Calu3 (cell line): ENCODE measurements around the gene MAEA. TPM values are rescaled to one million over a fixed set of nuclear protein-coding genes. Genes with fewer than 3 reads are reported as not detected.

Source experiments
- BruUV-seq: library from RNA; stranded (reverse); fragments of 400-500 nt; replicated peaks from 2 replicates; lab custom pipeline; 2021; lab: Mats Ljungman, UMichigan
- CTCF ChIA-PET: fragments of 300-600 bp; sonication (Branson Sonifier 250); formaldehyde crosslinking; loops from one replicate; lab custom pipeline; 2022; ENCODE audit warnings: antibody characterized with exemption; lab: Charles Lee
- DNase-seq: peaks from one replicate; pipeline ENCODE4 v3.0.0; 2022
- H3K27ac Mint-ChIP-seq: one replicate; pipeline ENCODE4 v1.8.0; 2022; ENCODE audit warnings: mixed read lengths; ENCODE audit not compliant: unreplicated experiment
- H3K27me3 Mint-ChIP-seq: one replicate; pipeline ENCODE4 v1.8.0; 2022; ENCODE audit warnings: mixed read lengths; ENCODE audit not compliant: unreplicated experiment
- H3K36me3 Mint-ChIP-seq: one replicate; pipeline ENCODE4 v1.8.0; 2022; ENCODE audit warnings: mild to moderate bottlenecking, moderate library complexity, mixed read lengths; ENCODE audit not compliant: insufficient read depth, unreplicated experiment
- H3K4me1 Mint-ChIP-seq: one replicate; pipeline ENCODE4 v1.8.0; 2022; ENCODE audit warnings: mild to moderate bottlenecking, low read depth, mixed read lengths; ENCODE audit not compliant: unreplicated experiment
- H3K4me3 Mint-ChIP-seq: one replicate; pipeline ENCODE4 v1.8.0; 2022; ENCODE audit warnings: mild to moderate bottlenecking, low read depth, moderate library complexity, mixed read lengths; ENCODE audit not compliant: unreplicated experiment
- H3K9me3 Mint-ChIP-seq: one replicate; pipeline ENCODE4 v1.8.0; 2022; ENCODE audit warnings: low read depth, mixed read lengths; ENCODE audit not compliant: unreplicated experiment
- CTCF ChIP-seq: fragments of 200-600 bp; IDR thresholded peaks from one replicate; pipeline ENCODE4 v1.8.0; 2022; ENCODE audit warnings: antibody characterized with exemption; ENCODE audit not compliant: unreplicated experiment
- intact Hi-C: fragments of 100-400 bp; cut with micrococcal nuclease; formaldehyde crosslinking; loops from one replicate; pipeline ENCODE4 v1.10.0; 2022; ENCODE audit not compliant: unreplicated experiment
- total RNA-seq: library from RNA; stranded (reverse); gene quantifications from 2 replicates; pipeline ENCODE4 v1.2.3, GENCODE V29; 2022

The MAEA gene
- total RNA-seq, 1 experiment from 2014 or later = 59.0 TPM

- BruUV-seq = no TSS peak
- no peak overlapping the region for H3K27ac Mint-ChIP-seq
- TF ChIP-seq CTCF = no peak
These were observed 8.8 kb downstream of the MAEA start for GRCh38 chr4:1298461-1298860.

DNA sequence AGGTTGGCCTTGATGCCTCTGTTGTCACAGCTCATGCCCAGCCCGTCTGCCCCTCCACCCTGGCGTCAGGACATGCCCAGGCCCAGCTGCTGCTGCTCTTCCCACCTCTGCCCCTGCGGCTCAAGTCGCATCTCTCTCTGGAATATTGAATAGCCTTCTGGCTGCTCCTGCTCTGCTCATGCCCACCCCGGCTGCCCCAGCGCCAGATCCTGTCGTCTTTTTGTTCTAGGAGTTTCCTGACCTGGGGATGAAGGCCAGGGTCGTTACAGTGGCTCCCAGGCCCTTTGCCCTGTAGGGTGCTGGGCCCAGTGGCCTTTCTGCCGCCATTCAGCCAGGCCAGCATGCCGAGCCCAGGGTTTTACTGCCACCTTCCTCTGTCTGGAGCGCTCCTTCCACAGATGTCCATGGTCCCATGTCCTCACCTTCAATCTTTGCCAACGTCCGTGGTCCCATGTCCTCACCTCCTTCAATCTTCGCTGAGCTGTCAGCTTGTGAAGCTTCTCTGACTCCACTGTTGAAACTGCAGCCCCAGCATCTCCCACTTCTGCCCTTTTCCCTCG lies 9.7 kb downstream of the MAEA start:
- CTCF ChIA-PET = no interaction called here
- Mint-ChIP-seq H3K27ac (no peak overlapping the region), H3K9me3 (no peaks in the 10 kb centered on the region), H3K27me3 (no peaks in the 10 kb centered on the region), H3K4me1 (no peaks in the 10 kb centered on the region), H3K36me3 (peaks cover 15% of the 10 kb centered on the region), H3K4me3 (no peak overlapping the region)
- no peak for TF ChIP-seq CTCF
- intact Hi-C loops = no loop called here
- DNase-seq = no peak
- BruUV-seq = no TSS peak

More at GRCh38 chr4:1298461-1298860, 8.8 kb downstream of the MAEA start:
- no peaks in the 10 kb centered on the region for H3K27me3 Mint-ChIP-seq
- CTCF ChIA-PET = no interaction called here
- H3K4me1 Mint-ChIP-seq = no peaks in the 10 kb centered on the region
- no peak for DNase-seq
- H3K9me3 Mint-ChIP-seq = no peaks in the 10 kb centered on the region
- H3K36me3 Mint-ChIP-seq = peaks cover 15% of the 10 kb centered on the region
- intact Hi-C loops = no loop called here
- H3K4me3 Mint-ChIP-seq = no peak overlapping the region

GRCh38 chr4:1300466-1301455 lies 11.1 kb downstream of the MAEA start:
- DNase-seq = no peak
- no peaks in the 10 kb centered on the region for H3K27me3 Mint-ChIP-seq
- H3K36me3 Mint-ChIP-seq = peaks cover 12% of the 10 kb centered on the region
- H3K27ac Mint-ChIP-seq = no peak overlapping the region
- no TSS peak for BruUV-seq
- CTCF ChIA-PET = no interaction called here
- TF ChIP-seq CTCF = no peak
- H3K4me1 Mint-ChIP-seq = peaks cover 13% of the 10 kb centered on the region
- no peaks in the 10 kb centered on the region for H3K9me3 Mint-ChIP-seq
- no peak overlapping the region for H3K4me3 Mint-ChIP-seq
- intact Hi-C loops = no loop called here

DNA sequence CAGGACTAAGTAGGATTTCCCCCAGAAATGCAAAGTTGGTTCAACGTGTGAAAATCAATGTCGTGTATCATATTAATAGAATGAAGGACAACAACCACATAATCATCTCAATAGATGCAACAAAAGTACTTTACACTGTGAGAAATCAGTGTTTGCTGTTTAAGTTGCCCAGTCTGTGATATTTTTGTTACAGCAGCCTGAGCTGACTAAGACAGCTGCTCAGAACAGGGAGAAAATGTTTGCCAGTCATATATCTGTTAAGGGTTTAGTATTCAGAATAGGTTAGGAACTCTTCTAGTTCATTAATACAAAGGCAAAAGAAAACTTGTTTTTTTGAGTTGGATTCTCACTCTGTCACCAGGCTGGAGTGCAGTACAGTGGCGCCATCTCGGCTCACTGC lies 12.5 kb downstream of the MAEA start:
- intact Hi-C loops = no loop called here
- Mint-ChIP-seq H3K27ac (no peak overlapping the region), H3K9me3 (no peaks in the 10 kb centered on the region), H3K4me1 (peaks cover 20% of the 10 kb centered on the region), H3K27me3 (no peaks in the 10 kb centered on the region), H3K4me3 (no peak overlapping the region), H3K36me3 (peaks cover 5% of the 10 kb centered on the region)
- CTCF ChIA-PET = no interaction called here
- TF ChIP-seq CTCF = no peak
- DNase-seq = no peak
- no TSS peak for BruUV-seq
